Right lobe of liver (tissue), 4 donors: ENCODE data around the gene TRAK1.

Experiments used
- CTCF ChIP-seq, 4 donors: fragments of 200-600 bp in 3 of 4; fragments of 450-650 bp in 1 of 4; IDR thresholded peaks; one replicate each; pipeline versions ENCODE4 v1.5.1 to v1.8.0; 2016 to 2022; ENCODE audit warnings: antibody characterized with exemption in 4 of 4, mild to moderate bottlenecking in 2 of 4
- POLR2A ChIP-seq: fragments of 450-650 bp; IDR thresholded peaks from one replicate; pipeline ENCODE4 v1.6.1; 2017; ENCODE audit warnings: antibody characterized with exemption, mild to moderate bottlenecking
- donor health status: DM: no; HTN: no; CAD: no.
- donor health status: DM: no; HTN: no; CAD: no.
- donor health status: DM: no; HTN: yes; CAD: no.

DNA sequence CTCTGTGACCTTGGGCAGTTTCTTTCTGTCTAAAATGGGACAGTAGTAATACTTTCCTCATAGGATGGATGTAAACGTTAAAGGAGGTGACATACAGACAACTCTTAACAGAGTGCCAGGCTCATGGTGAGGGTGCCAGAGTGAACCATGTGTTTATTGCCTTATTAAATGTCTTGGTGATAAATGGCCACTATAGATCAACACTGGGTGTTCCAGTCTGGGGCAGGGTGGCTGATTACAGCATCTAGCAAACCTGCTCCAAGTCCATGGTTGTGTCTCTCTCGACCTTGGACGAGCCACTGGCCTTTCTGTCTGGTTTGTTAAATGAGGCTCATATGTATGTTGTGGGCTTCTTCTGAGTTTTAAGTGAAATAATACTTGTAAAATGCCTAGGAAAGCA is 75.1 kb downstream of the TRAK1 start:
- TF ChIP-seq CTCF (IDR thresholded peaks at IDR 0.05) (no peak), POLR2A (no peak)
